Measurements from ENCODE around the gene SMCO1.
"Not testable (repeated sequence)": the region's sequence is repeated elsewhere in the genome, so short reads cannot be mapped to it uniquely, and the experiment has no call there.

The SMCO1 gene

GRCh38 chr3:196514913-196515621 lies at the start of gene SMCO1:
Gene SMCO1 (minus strand): TSS chr3:196515346. CDS start chr3:196515209, 137 bp downstream.
- no peak for DNase-seq

DNA sequence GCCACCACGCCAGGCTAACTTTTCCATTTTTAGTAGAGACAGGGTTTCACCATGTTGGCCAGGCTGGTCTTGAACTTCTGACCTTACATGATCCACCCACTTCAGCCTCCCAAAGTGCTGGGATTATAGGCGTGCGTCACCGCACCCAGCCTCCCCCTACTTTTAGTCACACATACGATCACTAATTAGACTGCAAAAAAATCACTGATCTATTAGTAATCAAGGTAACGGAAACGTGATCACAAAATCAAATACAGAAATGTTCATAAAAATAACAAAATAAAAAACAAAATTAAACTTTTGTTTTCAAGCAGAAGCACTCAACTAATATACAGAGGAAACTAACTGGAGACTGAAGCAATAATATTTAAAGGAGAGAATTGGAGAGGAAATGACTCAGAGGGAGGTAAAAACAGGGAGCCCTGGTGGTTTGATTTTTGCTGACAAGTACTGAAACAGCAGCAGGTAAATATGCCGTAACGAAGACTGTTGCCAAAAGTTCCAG lies 48.6 kb upstream of the SMCO1 start:
- DNase-seq: no peak

DNA sequence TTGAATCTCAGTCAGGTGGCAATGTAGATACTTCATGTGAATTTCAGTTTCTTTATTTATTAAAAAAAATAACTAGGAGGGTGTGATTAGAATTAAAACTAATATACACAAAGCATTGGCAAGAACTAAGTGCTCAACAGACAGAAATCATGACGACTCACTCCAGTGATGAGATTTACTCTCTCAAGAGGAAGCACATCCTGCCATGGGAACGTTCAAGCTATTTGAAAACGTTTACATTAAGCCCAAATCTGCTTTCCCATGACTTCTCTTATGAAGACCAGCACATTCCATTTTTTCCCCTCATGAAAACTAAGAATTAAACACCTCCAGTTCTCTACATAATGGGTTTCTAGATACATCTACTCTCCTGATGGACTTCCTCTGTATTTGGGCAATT lies 44.7 kb upstream of the SMCO1 start:
- DNase-seq: no peak

GRCh38 chr3:196558476-196558875 lies 43.3 kb upstream of the SMCO1 start:
- no peak for DNase-seq

- DNase-seq: no peak
Observed at GRCh38 chr3:196557236-196557635, 42.1 kb upstream of the SMCO1 start.

GRCh38 chr3:196555295-196555694 lies 40.1 kb upstream of the SMCO1 start:
- no peak for DNase-seq

- no peak for DNase-seq
Observed at GRCh38 chr3:196554205-196554604, 39.1 kb upstream of the SMCO1 start.

DNA sequence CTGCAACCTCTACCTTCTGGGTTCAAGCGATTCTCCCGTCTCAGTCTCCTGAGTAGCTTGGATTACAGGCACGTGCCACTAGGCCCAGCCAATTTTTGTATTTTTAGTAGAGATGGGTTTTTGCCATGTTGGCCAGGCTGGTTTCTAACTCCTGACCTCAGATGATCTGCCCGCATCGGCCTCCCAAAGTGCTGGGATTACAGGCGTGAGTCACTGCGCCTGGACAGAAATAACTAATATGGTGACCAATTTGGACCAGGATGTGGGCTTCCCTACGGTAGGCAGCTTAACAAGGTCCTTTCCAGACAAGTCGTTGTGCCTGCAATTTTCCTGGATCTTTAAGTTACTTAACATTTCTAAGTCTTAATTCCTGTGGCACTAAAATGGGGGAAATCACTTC lies 38.4 kb upstream of the SMCO1 start:
- no peak for DNase-seq

- DNase-seq: no peak
Observed at GRCh38 chr3:196552253-196552652, 37.1 kb upstream of the SMCO1 start.

DNA sequence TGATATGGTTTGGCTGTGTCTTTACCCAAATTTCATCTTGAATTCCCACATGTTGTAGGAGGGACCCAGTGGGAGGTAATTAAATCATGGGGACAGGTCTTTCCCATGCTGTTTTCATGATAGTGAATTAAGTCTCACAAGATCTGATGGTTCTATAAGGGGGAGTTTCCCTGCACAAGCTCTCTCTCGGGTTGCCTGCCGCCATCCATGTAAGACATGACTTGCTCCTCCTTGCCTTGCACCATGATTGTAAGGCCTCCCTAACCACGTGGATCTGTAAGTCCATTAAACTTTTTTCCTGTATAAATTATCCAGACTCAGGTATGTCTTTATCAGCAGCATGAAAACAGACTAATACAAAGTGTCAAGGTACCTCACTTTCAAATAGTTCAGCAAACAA lies 35.0 kb upstream of the SMCO1 start:
- DNase-seq: not testable (repeated sequence)

DNA sequence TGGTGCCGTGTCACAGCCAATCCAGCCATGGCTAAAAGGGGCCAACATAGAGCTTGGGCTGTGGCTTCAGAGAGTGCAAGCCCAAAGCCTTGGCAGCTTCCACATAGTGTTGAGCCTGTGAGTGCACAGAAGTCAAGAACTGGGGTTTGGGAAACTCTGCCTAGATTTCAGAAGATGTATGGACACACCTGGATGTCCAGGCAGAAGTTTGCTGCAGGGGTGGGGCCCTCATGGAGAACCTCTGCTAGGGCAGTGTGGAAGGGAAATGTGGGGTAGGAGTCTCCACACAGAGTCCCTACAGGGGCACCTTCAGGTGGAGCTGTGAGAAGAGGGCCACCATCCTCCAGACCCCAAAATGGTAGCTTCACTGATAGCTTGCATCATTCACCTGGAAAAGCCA lies 34.2 kb upstream of the SMCO1 start:
- not testable (repeated sequence) for DNase-seq

- DNase-seq: no peak
Observed at GRCh38 chr3:196547067-196547466, 31.9 kb upstream of the SMCO1 start.

DNA sequence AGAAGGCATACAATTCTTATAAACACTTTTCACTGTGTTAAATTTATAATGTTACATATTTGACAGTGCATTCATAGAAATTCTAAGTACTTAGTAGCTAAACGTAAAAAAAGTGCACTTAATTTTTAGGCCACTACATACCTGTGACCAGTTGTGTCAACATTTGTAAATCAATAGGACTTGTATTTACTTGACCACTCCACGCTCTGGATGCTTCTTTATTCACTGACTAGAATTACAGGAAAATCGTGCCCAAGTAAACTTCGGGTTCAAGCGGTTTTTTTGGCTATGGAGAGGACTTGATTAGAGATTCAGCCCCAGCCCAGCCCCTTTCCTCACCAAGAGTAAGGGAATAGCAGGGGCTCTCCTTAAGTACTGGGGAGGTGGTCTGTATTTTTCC lies 31.4 kb upstream of the SMCO1 start:
- DNase-seq: no peak

DNA sequence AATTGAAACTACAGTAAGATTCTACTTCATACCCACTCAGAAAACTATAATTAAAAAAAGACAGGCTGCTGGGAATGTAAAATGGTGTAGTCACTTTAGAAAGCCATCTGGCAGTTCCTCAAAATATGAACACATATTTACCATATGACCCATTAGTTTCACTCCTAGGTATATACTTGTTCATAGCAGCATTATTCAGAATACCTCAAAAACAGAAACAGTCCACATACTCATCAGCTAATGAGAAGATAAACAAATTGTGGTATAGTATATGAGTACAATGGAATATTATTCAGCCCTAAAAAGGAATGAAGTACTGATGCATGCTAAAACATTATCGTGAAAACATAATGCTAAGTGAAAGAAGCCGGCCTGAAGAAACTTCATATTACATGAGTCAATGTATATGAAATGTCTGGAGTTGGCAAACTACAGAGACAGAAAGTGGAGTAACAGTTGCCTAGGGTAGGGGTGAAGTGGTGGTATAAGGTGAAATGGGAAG lies 29.4 kb upstream of the SMCO1 start:
- no peak for DNase-seq

GRCh38 chr3:196541684-196542445 lies 26.7 kb upstream of the SMCO1 start:
- no peak for DNase-seq

DNA sequence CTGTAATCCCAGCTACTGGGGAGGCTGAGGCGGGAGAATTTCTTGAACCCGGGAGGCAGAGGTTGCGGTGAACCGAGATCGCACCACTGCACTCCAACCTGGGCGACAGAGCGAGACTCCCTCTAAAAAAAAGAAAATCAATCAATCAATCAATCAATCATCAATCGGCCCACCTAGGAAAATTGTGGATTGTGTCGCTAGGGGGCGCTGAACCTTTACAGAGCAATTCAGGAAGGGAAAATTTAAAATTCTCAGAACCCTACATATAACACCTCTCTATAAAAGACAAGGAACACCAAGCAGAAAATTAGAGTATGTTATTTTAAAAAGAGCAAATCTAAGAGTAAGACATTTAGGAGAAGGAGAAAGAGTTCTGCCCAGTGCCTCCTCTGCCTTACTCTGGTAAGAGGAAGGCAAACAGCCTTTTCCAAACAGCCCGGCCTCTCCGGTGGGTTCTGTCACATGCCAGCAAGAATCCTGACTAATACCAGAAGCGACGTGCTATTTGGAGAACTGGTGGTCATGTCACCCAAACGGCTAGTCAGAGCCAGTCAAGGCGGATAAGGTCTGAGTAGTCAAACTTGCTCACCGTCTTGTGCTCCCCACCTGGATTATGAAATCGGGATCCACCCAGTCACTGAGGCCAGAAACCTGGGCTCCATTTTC lies 22.3 kb upstream of the SMCO1 start:
- no peak for DNase-seq

GRCh38 chr3:196533260-196533681 lies 18.1 kb upstream of the SMCO1 start:
- no peak for DNase-seq

DNA sequence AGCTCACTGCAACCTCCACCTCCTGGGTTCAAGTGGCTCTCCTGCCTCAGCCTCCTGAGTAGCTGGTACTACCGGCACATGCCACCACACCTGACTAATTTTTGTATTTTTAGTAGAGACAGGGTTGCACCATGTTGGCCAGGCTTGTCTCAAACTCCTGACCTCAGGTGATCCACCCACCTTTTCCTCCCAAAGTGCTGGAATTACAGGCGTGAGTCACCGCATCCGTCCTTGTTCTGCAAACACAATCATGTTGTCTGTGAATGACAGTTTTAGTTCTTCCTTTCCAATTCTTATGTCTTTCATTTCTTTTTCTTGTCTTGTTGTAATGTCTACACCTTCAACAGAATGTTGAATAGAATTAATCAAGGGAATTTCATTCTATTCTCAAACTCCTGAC lies 16.3 kb upstream of the SMCO1 start:
- DNase-seq: no peak

DNA sequence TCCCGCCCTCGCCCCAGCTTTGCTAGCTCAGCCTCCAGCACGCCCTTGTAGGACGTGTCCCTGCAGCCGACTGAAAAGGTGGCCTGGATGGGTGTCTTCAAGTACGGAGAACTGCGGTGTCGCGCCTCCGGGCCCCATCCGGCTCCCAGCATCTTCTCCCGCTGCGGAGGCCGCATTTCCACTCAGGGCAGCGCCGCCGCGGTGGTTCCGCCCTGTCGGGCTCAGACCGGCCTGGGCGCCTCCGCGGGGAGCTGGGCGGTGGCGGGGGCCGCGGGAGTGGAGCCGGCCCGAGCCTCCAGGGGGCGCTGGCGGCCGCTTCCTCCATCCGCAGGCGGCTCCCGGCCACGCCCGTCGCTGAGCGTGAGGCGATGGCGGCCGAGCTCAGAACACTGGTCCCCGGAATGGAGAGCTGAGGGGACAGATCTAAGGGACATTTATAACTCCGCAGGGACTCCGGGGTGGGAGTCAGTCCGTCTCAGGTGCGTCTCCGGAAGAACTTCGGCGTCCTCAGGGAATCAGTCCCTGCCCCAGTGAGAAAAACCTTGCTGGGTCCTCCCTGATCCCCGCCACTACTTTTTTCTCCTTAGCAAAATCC lies 13.6 kb upstream of the SMCO1 start:
- no peak for DNase-seq

- no peak for DNase-seq
Observed at GRCh38 chr3:196525141-196525540, 10.0 kb upstream of the SMCO1 start.

DNA sequence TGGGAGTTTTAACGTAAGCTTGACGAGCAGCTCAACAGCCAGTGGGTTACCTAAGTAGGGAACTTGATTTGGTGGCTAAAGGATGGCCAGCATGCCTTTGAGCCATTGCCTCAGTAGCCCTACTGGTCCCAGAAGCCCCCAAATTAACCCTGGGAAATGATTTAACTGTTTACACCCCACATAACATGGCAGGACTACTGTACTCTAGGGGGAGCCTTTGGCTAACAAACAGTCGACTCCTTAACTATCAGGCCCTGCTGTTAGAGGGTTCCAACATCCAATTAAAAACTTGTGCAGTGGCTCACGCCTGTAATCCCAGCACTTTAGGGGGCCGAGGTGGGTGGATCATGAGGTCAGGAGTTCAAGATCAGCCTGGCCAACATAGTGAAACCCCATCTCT lies 9.4 kb upstream of the SMCO1 start:
- DNase-seq: no peak

DNA sequence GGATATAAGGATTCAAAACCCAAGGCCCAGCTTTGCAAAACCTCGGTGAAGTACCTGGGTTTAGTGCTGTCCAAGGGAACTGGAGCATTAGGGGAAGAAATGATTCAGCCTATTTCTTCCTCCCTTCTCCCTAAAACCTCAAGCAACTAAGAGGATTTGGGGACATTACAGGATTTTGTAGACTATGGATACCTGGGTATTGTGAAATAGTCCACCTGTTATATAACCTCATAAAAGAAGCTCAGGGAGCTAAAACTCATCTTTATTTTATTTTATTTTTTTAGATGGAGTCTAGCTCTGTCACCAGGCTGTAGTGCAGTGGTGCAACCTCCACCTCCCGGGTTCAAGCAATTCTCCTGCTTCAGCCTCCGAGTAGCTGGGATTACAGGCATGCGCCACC lies 8.7 kb upstream of the SMCO1 start:
- no peak for DNase-seq

DNA sequence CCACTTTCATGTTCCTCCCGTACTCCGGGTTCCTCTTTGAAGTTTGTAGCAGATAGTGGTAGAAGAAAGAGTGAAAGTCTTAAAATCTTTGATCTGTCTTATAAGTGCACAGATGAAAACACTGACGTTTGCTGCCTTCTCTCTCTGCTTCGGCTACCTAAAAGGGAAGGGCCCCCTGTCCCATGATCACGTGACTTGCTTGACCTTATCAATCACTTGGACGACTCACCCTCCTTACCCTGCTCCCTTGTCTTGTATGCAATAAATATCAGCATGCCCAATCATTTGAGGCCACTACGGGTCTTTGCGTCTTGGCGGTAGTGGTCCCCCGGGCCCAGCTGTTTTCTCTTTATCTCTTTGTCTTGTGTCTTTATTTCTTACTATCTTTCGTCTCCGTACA lies 6.1 kb upstream of the SMCO1 start:
- not testable (repeated sequence) for DNase-seq

Data from NCI-H1436 treated with DMSO at 0.1 percent for 48 hours (cell line).